GM12875 (cell line): ENCODE results near the gene FKBP5.

Experiments
- H3K4me3 ChIP-seq: one replicate; pipeline ENCODE4 v1.5.1; 2011; ENCODE audit warnings: low read depth, low read length, control low read depth
- CTCF ChIP-seq: IDR thresholded peaks from 2 replicates; pipeline ENCODE4 v1.5.1; 2011; ENCODE audit warnings: low read depth, mild to moderate bottlenecking, control low read depth, inconsistent platforms, low read length, moderate library complexity, borderline replicate concordance; ENCODE audit not compliant: insufficient read depth

FKBP5 gene

GRCh38 chr6:35719830-35720733 is 31.4 kb upstream of the FKBP5 start:
- no peak for TF ChIP-seq CTCF
- peak overlapping the region; percentile 21 for H3K4me3 ChIP-seq

GRCh38 chr6:35719404-35719829 is 30.7 kb upstream of the FKBP5 start:
- H3K4me3 ChIP-seq: no peak overlapping the region
- no peak for TF ChIP-seq CTCF

- H3K4me3 ChIP-seq: no peak overlapping the region
- no peak for TF ChIP-seq CTCF
Measured at GRCh38 chr6:35718911-35719381, 30.2 kb upstream of the FKBP5 start.

- no peak overlapping the region for H3K4me3 ChIP-seq
- TF ChIP-seq CTCF: no peak
Measured at GRCh38 chr6:35718375-35718736, 29.6 kb upstream of the FKBP5 start.

GRCh38 chr6:35717449-35718374 is 29.0 kb upstream of the FKBP5 start:
- no peak for TF ChIP-seq CTCF
- H3K4me3 ChIP-seq: no peak overlapping the region

GRCh38 chr6:35716798-35717197 is 28.1 kb upstream of the FKBP5 start:
- H3K4me3 ChIP-seq: no peak overlapping the region
- no peak for TF ChIP-seq CTCF
